ENCODE data around the gene TPRN.

TPRN gene

DNA sequence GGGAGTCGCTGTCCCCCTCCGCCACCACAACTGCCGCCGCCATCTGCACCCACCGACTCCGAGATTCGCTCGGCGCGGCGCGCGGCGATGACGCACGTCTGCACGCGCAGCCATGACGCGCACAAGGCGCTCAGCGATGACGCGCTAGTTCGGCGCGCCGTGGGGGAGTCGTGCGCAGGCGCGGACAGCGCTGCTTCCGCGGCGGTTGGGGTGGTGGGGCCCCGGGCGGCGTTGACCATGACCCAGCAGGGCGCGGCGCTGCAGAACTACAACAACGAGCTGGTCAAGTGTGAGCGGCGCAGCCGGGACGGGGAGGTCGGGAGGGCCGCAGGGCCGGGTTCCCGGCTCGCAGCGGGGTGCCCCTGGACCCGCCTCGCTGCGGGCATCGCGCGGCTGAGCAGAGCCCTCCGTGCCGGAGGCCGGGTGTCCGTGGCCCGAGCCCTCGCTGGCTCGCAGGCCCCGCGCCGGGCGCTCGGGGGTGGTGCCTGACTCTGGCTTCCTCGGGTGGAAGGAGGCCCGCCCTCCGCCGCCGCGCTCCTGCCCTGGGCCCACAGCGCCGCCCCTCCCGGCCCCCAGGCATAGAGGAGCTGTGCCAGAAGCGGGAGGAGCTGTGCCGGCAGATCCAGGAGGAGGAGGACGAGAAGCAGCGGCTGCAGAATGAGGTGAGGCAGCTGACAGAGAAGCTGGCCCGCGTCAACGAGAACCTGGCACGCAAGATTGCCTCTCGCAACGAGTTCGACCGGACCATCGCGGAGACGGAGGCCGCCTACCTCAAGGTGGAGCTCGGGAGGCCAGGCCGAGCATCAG, 11.8 kb downstream of the TPRN start, which contains the start of the genes ANAPC2 and SSNA1:
Gene ANAPC2 (minus strand): TSS at position 71 of the 807 bp plus-strand sequence. CDS start 28 bp downstream, at position 43.
Gene SSNA1 (plus strand): TSS at position 187 of the 807 bp plus-strand sequence. CDS start 51 bp downstream, at position 238.
- DNase-seq = peak; percentile 95

DNA sequence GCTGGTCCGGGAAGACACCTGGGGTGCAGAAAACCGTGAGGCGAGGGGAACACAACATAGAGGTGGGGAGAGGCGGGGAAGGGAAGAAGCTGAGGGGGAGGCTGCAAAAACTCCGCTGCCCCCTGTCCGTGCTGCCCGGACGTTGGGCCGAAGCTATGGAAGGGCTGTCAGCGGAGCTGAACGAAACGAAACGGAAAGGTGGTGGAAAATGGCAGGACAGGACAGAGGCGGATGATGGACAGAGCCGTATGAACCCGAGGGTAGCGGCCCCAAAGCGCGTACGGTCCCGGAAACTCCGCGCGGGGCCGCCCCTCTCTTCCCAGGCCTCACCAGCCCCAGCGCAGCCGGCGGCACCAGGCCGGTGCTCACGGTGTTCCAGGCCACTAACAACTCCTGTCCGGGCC, 12.5 kb downstream of the TPRN start:
- no peak for DNase-seq

DNA sequence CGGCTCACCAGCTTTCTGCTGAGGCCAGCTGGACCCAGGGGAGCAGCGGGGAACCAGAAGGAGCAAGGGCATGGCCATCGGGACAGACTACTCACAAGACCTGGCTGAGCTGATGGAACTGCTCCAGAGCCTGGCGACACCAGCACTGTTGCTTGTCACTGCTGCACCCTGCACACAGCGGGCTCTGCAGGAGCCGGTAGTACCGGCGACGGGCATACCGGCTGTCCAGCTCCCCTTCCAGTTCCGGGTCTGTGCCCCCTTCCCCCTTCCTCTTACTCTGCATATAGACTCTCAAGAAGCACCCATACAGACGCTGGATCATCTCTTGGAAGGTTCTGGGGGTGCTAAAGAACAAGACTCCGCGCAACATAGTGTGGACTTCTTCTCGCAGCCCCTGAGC, 13.2 kb downstream of the TPRN start:
- no peak for DNase-seq

DNA sequence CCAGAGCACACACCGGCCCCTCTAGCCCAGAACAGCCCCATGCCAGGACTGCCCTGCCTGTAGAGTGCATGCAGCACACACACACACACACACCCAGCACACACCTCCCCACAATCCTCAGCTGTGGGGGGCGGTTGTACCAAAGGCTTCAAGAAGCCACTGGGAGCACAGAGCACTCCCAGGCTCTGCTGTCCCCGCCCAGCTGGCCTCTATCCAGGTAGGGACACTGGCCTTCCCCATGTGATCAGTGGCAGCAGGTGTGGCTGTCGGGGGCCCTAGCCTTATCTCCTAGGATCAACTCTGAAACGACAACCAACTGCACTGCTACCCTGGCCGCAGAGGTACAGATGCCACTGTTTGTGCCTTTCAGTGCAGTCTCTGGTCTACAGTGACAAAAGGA, 14.2 kb downstream of the TPRN start:
- DNase-seq = no peak

DNA sequence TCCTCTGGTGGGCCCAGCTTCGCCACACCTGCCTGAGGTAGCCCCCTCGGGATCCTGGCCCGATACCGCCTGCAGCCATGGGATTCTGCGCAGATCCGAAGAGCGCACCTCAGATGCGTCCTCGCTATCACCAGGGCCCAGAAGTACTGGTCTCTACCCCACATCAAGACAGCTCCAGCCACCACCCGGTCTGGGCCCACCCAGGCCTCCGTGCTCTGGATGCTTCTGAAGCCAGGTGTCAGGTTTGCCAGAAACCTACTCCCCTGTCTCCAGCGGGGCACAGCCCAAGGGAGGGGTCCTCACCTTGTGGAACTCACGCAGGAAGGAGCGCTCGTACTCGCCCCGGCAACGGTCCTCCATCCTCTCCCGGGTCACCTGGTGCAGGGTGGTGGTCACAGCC, 14.6 kb downstream of the TPRN start:
- no peak for DNase-seq

DNA sequence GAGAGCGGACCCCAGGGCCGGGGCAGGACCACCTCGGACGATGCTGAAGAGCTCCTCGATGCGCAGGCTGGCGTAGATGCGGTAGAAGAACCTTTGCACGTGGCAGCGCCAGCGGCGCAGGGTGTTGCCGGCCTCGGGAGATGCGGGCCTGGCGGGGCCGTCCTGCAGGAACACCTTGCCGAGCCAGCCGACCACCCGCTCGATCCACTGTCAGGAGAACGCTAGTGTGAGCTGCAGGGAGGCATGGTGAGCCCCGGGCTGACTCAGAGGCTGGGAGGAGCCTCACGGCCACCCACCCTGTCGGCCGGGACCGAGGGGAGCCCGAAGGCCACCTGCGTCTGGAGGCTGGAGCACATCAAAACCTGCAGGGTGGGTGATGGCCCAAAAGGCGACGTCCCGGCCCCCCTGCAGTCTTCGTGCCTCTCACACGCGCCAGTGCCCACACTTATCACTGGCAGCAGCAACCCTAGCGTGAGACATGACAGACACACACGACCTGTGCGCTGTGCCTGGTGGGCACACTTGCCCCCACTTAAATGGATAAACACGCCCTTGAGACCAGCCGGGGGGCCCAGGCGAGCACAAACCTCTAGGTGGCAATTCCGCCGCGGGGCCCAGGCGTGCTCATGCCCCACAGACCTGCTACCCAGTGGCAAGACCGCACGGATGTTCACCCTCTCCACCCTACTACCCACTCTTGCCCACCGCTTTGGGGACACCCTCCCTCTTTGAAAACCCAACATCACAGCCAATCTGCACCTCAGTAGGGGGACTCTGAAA, 15.5 kb downstream of the TPRN start:
- DNase-seq = no peak

DNA sequence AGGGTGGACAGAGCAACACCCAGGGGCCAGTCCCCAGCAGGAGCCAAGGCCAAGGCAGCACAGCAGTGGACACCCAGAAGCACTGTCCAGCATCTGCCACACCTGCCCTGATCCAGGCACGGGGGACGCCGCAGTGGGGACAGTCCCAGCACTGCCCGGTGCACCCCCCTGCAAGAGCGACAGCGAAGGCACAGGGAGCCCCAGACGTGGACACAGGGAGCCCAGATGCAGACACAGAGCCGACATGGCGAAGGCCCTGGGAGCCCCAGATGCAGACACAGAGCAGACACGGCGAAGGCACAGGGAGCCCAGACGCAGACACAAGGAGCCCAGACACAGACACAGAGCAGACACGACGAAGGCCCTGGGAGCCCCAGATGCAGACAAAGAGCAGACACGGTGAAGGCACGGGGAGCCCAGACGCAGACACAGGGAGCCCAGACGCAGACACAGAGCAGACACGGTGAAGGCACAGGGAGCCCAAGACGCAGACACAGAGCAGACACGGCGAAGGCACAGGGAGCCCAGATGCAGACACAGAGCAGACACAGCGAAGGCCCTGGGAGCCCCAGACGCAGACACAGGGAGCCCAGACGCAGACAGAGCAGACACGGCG, 16.5 kb downstream of the TPRN start:
- no peak for DNase-seq

DNA sequence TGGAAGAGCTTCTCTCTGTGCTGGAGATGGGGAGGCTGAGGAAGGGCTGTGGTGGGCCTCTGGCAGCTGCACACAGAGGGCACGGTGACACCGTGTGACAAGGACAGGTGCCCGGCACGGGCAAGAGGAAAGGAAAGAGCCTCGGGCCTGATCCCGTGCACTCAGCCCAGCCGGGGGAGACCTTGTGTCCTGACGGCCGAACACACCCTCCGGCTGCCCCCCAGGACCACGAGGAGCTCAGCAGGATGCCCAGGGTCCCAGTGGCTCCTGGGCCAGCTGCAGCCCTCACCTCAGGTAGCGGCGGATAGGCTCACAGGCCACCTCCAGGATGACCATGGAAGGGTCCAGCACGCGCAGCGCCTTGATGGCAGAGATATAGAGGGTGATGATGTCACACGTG, 17.7 kb downstream of the TPRN start:
- no peak for DNase-seq

DNA sequence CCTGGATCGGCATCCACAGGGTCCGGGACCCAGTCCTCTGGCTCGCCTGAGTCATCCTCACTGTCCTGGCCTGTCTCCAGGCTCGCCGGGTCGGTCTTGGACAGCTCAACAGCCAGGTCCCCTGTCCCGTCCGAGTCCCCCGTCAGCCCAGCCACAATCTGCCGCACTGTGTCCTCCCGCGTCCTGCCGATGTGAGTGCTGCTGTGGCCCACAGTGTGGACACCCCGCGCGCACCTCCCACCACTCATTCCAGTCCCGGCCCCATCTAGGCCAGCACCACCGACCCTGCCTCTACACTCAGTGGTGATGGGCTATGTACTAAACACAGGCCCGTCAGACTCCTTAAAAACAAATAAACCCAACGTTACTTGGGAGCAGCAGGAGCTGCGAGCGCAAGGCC, 18.9 kb downstream of the TPRN start:
- no peak for DNase-seq

DNA sequence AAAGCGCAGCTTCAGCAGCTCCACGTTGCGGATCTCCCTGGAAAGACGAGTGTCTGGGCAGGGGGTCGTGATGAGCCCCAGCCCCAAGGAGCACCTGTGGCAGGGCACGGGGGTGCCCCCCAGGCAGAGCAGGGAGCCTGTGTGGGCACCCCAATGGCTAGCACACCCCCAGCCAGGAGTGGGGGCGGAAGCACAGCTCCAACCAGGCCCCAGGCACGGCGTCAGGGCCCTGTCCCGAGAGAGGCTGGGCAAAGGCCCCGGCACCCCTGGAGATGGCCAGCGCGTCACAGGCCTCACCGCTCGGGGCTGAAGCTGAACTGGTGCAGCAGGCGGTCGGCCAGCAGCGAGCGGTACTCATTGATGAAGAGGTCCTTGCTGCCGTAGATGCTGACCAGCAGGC, 20.1 kb downstream of the TPRN start:
- no peak for DNase-seq

DNA sequence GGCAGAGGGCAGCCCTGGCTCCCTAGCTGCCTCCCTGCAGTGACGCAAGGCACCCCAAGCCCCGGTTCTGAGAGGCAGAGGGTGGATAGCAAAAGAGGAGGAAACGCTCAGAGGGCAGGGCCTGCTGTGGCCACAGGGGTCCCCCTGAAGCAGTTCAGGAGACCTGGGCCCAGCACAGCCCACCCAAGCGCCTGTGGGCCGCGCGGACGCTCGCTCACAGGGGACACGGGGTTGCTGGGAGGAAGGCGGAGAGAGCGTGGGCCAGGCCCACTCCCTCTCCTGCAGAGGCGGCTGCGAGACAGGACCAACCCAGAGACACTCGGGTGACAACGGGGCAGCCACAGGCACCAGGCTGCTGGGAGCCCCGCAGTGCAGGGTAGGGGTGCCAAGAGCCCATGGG, 20.8 kb downstream of the TPRN start:
- no peak for DNase-seq

DNA sequence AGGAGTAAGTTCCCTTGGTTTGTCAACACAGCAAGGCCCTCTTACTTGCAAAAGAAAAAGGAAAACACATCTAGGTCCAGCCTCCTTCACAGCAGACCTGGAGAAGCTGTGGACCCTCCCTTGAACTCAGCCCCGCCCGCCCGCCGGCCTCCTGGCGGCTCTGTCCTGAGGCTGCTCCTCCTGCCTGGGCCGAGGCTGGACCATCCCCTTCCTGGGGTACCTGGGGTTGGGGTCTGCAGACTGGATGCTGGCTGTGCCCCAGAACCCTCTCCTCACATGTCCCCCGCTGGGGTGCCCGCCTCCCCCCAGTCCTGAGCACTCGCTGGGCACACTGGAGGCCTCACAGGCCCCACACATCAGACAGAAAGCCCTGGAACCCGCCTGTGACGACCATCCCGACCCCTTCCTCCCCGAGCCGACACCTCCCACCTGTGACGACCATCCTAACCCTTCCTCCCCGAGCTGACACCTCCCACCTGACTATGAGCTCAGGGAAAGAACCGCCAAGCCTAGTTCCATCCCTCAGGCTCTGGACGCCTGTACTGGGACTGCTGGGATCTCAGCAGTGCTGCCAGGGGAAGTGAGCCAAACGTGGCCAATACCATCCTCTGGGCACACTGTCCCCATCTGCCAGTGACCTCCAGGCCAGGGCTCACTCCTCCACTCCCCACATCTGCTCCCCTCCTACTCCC, 21.5 kb downstream of the TPRN start:
- no peak for DNase-seq

DNA sequence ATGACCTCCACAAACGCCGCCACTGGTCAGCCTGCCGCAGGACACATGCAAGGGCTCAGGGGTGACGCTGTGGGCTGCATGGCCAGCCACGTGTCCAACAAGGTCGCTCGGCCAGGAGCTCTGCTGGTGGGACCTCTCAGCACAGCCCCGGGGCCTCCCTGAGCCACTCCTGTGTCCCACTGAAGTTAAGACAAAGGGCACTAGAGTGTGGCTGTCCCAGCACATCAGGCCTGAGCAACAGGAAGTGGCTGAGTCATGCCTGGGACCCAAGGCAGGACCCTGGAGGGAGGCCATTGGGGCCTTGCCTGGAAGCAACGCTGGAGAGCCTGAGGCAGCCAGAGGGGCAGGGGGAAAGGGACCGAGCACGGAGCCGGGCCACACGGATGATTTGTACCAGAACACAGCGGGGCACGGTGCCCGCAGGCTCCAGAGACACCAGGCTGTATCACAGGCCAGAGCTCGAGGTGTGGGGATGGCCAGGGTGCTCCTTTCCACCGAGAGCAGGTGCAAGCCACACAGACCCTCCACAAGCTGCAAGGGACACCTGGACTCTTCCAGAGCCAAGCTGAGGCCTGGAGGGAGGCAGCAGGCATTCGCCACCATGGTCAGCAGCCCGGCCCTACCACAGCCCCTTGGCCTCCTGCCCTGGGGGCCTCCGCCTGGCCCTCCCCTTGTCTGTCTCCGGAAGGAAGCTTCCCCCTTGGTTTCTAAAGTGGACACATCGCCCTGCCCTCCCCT, 22.2 kb downstream of the TPRN start:
- no peak for DNase-seq

DNA sequence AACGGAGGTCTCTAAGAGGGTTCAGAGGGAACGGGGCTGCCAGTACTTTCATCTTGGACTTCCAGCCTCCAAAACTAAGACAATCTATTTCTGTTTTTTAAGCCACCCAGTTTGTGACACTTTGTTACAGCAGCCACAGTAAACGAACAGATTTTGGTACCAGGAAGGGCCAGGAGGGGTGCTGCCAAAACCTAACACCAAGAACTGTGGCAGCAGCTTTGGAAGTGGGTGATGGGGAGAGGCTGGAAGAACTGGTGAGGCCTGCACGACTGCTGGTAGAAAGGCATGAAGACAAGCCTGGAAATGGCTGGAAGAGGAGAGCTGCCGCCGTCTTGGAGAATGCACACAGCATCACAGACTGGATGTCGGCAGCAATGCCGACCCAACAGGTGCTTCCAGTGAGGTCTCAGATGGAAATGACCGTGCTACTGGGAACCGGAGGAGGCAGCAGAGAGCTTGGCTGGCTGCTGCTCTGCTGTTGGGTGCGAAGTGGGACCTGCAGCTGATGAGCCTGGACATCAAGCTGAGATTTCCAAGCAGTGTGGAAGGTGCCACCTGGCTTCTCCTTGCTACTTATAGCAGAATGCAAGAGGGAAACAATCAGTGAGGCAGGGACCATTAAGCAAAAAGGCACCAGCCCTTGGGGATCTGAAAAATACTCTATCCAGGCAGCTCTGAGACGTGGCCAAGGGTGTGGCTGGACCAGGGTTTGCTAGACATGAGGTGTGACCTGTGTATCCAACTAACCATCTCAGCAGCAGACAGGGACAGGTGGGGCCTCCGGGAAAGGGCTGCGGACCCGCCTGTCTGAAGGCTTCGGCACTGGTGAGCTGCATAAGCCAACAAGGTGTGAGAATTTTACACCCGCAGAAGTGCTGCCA, 24.0 kb downstream of the TPRN start:
- peak; percentile 26 for DNase-seq

DNA sequence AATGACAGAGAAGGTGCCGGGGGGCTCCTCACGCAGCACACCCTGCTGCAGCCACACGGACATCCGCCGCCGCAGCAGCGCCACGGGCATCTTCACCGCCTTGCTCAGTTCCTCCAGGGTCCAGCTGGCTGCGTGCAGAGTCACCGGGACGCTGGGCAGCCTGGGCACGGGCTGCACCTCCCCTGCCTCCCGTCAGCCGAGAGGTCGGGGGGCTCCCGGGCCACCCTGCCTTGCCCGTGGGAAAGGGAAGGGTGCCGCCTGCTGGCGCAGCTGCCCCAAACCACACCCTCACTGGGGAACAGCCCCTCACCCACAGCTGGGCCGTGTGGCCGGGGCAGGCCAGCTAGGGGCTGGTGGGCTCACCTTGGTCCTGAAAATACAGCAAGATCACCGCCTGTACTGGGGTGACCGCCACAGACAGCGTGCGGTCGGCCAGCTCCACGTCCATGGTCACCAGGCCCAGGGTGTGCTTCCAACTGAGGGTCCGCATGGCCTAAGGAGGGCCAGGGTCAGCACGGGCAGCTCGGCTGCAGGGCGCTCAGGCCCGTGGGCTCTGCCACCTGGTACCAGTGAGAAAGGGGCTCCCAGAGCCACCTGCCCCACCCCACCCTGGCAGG, 25.1 kb downstream of the TPRN start:
- DNase-seq = no peak

DNA sequence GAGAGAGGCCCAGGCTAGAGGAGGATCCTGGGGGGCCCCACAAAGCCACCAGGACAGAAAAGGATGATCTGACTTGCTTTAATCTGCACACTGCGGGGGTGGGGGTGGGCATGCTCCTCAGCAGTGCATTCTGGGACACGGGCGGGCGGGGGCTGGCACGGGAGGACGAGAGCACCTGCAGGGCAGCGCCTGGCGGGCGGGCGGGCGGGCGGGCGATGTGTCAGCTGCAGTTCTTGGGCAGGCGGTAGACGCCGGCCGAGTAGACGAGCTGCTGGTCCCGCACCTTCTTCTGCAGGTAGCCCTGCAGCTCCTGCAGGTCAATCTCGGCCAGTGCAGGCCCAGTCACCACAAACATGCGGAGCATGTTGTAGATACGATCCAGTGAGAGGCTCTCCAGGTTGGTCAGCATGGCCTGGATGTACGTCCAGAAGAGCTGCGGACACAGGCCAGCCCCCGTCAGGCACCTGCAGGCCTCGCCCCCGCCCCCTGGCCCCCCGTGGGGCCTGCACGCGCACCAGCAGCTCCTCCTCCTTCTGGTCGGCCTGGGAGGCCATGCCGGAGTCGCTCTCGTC, 25.7 kb downstream of the TPRN start:
- DNase-seq = peak; percentile 33

DNA sequence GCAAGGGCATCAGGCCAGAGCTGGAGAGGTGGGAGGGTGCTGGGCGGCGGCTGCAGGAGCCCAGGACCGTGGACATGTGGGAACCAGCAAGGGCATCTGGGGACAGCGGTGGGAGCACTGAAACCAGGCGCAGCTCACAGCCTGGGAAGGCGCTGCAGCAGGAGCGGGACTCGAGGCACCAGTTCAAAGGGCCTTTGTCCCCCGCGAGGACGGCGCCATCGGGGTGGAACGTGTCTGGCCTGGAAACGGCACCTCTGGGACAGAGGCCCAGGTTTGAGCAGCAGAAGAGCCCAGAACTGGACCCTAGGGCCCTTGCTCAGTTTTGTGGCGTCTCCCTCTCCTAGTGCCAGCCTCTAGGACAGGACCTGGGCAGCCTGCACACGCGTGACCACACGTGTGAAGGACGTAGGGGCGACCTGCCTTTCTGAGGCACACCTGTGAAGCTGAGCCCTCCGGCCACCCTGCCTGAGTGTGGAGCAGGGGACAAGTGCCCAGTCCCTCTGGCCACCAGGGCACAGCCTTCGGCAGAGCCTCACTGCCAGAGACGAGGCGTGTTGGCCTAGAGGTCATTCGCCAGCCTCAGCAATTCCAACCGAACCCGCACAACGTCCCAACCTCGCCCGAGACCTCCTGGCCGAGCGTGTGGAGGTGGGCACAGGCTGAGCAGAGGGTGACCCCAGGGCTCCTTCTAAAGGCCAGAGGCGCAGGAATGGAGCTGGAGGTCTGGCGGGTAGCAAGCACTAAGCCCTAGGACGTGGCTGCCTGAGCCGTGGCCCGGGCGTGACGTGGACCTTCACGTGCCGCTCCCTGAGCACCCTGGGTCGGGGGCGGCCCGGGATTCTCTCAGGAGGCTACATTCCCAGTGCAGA, 26.5 kb downstream of the TPRN start:
- DNase-seq = no peak

DNA sequence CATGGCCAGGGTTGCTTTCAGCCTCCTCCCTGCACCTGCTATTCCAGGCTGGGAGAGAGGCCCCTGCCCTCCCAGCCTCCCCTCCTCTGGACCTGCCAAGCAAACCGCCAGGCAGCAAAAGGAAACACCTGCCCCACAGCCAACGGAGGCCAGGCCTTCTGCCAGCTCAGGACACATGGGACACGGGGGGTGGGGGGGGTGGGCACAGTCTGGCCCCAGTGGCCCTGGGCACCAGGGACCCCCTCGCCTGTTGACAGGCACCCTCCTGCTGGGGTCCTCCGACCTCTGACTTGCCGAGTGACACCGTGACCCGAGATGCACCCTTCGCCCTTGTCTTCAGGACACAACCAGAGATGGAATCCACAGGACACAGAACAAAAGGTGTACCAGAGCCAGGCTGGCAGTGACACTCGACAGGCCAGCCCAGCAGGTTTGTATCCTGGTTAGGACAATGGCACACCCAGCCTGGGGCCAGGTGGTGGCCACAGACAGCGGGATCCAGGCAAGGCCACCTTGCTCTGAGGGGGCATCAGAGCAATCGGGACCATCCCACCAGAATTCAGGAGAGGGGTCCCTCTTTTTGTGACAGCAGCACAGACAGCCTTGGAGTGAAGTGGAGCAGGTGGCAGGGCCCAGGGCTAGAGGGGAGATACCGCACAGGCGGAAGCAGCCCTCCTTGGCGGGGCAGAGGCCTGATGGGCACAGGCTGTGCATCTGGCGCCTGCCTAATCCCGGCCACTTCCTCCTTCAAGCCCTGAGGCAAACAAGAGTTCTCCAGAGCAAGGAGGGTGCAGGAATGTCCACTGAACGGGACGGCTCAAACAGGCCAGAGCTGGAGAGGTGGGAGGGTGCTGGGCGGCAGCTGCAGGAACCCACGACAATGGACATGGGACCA, 27.4 kb downstream of the TPRN start:
- no peak for DNase-seq

Measured in stimulated activated CD4-positive, alpha-beta T cell treated with anti-CD3 and anti-CD28 coated beads, Interleukin-4, amount 100 ng/mL, for 1 hour (primary cell).